ENCODE data around the gene SLC49A4. TPM values are rescaled to one million over a fixed set of nuclear protein-coding genes. Genes with fewer than 3 reads are reported as not detected.

Gene SLC49A4
- total and polyA plus RNA-seq, 12 donors = 2.2 to 40.8 (median 17.5) TPM

DNA sequence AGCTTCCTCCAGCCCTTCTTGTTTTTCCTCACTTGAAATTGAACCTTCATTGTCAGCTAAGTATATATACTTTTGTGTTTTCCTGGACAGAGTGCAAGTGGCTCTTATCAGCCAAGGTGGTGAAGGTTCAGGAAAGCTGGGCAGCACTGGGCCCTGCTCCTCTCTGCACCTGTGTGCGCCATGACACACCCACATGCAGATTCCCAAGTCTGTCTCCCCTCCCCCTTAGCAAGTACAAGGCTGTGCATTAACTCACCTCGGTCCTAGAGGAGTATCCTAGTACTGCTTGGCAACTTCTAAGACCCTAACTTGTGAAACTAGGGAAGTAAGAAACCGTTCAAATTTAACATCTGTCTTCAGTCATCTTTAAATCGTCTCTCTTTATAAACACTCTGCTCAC, 85.8 kb downstream of the SLC49A4 start:
- Histone ChIP-seq H3K27me3 (no peaks in the 10 kb centered on the region), H3K4me1 (replicated peaks in 1 of 2) (no peaks in the 10 kb centered on the region), H3K4me3 (no peak overlapping the region), H3K36me3 (replicated peaks in 1 of 2) (peaks cover 0 to 5% of the 10 kb centered on the region in 2 donors), H3K27ac (no peak overlapping the region), H3K9me3 (replicated peaks in 1 of 3) (no peaks in the 10 kb centered on the region)
- TF ChIP-seq, protein P1, sequence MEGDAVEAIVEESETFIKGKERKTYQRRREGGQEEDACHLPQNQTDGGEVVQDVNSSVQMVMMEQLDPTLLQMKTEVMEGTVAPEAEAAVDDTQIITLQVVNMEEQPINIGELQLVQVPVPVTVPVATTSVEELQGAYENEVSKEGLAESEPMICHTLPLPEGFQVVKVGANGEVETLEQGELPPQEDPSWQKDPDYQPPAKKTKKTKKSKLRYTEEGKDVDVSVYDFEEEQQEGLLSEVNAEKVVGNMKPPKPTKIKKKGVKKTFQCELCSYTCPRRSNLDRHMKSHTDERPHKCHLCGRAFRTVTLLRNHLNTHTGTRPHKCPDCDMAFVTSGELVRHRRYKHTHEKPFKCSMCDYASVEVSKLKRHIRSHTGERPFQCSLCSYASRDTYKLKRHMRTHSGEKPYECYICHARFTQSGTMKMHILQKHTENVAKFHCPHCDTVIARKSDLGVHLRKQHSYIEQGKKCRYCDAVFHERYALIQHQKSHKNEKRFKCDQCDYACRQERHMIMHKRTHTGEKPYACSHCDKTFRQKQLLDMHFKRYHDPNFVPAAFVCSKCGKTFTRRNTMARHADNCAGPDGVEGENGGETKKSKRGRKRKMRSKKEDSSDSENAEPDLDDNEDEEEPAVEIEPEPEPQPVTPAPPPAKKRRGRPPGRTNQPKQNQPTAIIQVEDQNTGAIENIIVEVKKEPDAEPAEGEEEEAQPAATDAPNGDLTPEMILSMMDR (IDR thresholded peaks at IDR 0.05) = no peak
- no peak for TF ChIP-seq POLR2A (IDR thresholded peaks at IDR 0.05)
- no peak for DNase-seq
- intact Hi-C loops (cut with DNase I) = no loop called here
- WGBS, 4 donors = 78 to 87% (median 86%) methylated on average over 4 of the region's 4 CpGs

GRCh38 chr3:122882361-122882947, 87.6 kb downstream of the SLC49A4 start:
- Histone ChIP-seq H3K36me3 (replicated peaks in 1 of 2) (peaks cover 0 to 5% of the 10 kb centered on the region in 2 donors), H3K4me1 (replicated peaks in 1 of 2) (no peaks in the 10 kb centered on the region), H3K4me3 (no peak overlapping the region), H3K27ac (no peak overlapping the region), H3K9me3 (replicated peaks in 1 of 3) (no peaks in the 10 kb centered on the region), H3K27me3 (no peaks in the 10 kb centered on the region)
- no peak for DNase-seq
- intact Hi-C loops (cut with DNase I) = no loop called here
- TF ChIP-seq POLR2A (IDR thresholded peaks at IDR 0.05) = no peak
- TF ChIP-seq, protein P1 (IDR thresholded peaks at IDR 0.05) = no peak
- 94 to 95% (median 95%) methylated on average over 2 of the region's 2 CpGs for WGBS, 4 donors

DNA sequence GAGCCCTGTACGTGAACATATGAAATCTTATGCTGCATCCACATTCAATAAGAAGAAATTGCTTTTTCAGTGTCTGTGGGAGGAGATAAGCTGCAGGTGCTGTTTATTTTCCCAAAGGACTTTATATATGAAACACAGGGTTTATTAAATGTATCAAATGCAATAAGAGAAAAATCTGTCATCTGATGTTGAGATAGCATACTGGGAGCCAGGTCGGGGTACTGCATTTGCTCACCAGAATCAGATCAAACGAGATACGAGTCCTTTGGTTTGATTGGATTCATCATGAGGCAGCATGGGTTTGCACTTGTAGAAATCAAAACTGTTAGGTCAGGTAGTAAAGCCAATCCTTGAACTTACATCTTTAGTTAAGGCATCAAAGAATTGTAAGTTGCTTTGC, 91.4 kb downstream of the SLC49A4 start:
- DNase-seq = no peak
- WGBS, 4 donors = 91 to 96% (median 94%) methylated on average over 4 of the region's 4 CpGs
- Histone ChIP-seq H3K4me3 (no peak overlapping the region), H3K27me3 (no peaks in the 10 kb centered on the region), H3K27ac (no peak overlapping the region), H3K4me1 (replicated peaks in 1 of 2) (no peaks in the 10 kb centered on the region), H3K36me3 (replicated peaks in 1 of 2) (no peaks in the 10 kb centered on the region), H3K9me3 (replicated peaks in 1 of 3) (no peaks in the 10 kb centered on the region)
- intact Hi-C loops (cut with DNase I) = no loop called here
- TF ChIP-seq, protein P1 (IDR thresholded peaks at IDR 0.05) = no peak
- TF ChIP-seq POLR2A (IDR thresholded peaks at IDR 0.05) = no peak

GRCh38 chr3:122886946-122887345, 92.1 kb downstream of the SLC49A4 start:
- Histone ChIP-seq H3K27ac (no peak overlapping the region), H3K27me3 (no peaks in the 10 kb centered on the region), H3K4me1 (replicated peaks in 1 of 2) (no peaks in the 10 kb centered on the region), H3K9me3 (replicated peaks in 1 of 3) (no peaks in the 10 kb centered on the region), H3K4me3 (no peak overlapping the region), H3K36me3 (replicated peaks in 1 of 2) (no peaks in the 10 kb centered on the region)
- 78 to 96% (median 89%) methylated on average over 4 of the region's 4 CpGs for WGBS, 4 donors
- no peak for DNase-seq
- intact Hi-C loops (cut with DNase I) = no loop called here
- TF ChIP-seq, protein P1 (IDR thresholded peaks at IDR 0.05) = no peak
- no peak for TF ChIP-seq POLR2A (IDR thresholded peaks at IDR 0.05)

Measured in adrenal gland (tissue), 12 donors.